AG04450 (cell line): ENCODE data around the gene CYP2S1. TPM values are rescaled to one million over a fixed set of nuclear protein-coding genes. Genes with fewer than 3 reads are reported as not detected.
A peak's percentile ranks its signal among the peaks of the same experiment; 100 is the strongest.

ENCODE experiments used
- CTCF ChIA-PET: fragments of 300-600, 350-600 bp; formaldehyde crosslinking; extraction: SDS; loops from one replicate; lab custom pipeline; 2022; ENCODE audit warnings: antibody characterized with exemption, inconsistent platforms; lab: Charles Lee
- POLR2A ChIA-PET: fragments of 350-600 bp; formaldehyde crosslinking; extraction: SDS; loops from one replicate; lab custom pipeline; 2021; ENCODE audit warnings: antibody characterized with exemption, inconsistent platforms; lab: Yijun Ruan, JAX
- DNase-seq: peaks from one replicate; pipeline ENCODE4 v3.0.0-alpha.2; 2011; ENCODE audit warnings: low read depth, low spot score
- H3K27ac ChIP-seq: one replicate; pipeline ENCODE4 v1.5.1; 2012; ENCODE audit warnings: low read depth, low read length, control low read depth
- H3K27me3 ChIP-seq: one replicate; pipeline ENCODE4 v1.6.0; 2012; ENCODE audit warnings: low read length; ENCODE audit not compliant: control insufficient read depth, insufficient read depth
- H3K4me3 ChIP-seq: 2 replicates; pipeline ENCODE4 v1.5.1; 2011; ENCODE audit warnings: mild to moderate bottlenecking, low read depth, low read length, control low read depth
- H3K9me3 ChIP-seq: 2 replicates; pipeline ENCODE4 v1.5.1; 2012; ENCODE audit warnings: low read length; ENCODE audit not compliant: control insufficient read depth, insufficient read depth
- polyA plus RNA-seq: library from polyadenylated mRNA; depleted of rRNA; stranded (reverse); fragments of >200 nt; gene quantifications from 2 replicates; pipeline ENCODE4 v1.2.3, GENCODE V29; 2011
- TF ChIP-seq, protein P1 (sequence below): IDR thresholded peaks from 2 replicates; pipeline ENCODE4 v1.5.1; 2011; ENCODE audit warnings: low read depth, low read length, control low read depth, inconsistent platforms

The CYP2S1 gene
- polyA plus RNA-seq, 1 experiment, result 0.73 TPM

DNA sequence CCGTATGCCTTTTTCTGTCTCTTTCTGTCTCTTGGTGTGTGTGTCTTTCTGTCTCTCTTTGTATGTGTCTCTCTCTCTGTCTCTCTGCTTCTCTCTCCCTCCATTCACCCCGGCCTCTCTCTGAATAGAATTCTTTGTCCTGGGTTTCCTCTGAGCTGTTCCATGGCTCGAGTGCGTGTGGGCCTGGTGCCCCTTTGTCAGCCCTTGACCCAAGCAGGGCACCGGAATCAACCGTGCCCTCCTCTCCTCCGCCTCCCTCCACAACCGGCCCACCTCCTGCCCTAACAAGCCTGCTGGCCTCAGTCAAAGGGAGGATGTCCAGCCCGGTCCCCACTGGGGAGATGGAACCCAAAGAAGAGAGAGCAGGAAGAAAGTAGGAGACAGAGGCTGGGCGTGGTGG lies 29.2 kb downstream of the CYP2S1 start:
- Histone ChIP-seq H3K9me3 (no peaks in the 10 kb centered on the region; the same call in 1 of the 2 replicates), H3K4me3 (peak overlapping the region; percentile 94), H3K27ac (peak overlapping the region; percentile 83), H3K27me3 (no peaks in the 10 kb centered on the region)
- ChIA-PET CTCF (interaction anchor here (2.1 kb wide), 1 partner anchor 86 kb away, joined by 8 read pairs; no protein-coding TSS in a partner anchor), POLR2A (no interaction called here)
- DNase-seq, result no peak
- TF ChIP-seq, protein P1, sequence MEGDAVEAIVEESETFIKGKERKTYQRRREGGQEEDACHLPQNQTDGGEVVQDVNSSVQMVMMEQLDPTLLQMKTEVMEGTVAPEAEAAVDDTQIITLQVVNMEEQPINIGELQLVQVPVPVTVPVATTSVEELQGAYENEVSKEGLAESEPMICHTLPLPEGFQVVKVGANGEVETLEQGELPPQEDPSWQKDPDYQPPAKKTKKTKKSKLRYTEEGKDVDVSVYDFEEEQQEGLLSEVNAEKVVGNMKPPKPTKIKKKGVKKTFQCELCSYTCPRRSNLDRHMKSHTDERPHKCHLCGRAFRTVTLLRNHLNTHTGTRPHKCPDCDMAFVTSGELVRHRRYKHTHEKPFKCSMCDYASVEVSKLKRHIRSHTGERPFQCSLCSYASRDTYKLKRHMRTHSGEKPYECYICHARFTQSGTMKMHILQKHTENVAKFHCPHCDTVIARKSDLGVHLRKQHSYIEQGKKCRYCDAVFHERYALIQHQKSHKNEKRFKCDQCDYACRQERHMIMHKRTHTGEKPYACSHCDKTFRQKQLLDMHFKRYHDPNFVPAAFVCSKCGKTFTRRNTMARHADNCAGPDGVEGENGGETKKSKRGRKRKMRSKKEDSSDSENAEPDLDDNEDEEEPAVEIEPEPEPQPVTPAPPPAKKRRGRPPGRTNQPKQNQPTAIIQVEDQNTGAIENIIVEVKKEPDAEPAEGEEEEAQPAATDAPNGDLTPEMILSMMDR, result no peak

DNA sequence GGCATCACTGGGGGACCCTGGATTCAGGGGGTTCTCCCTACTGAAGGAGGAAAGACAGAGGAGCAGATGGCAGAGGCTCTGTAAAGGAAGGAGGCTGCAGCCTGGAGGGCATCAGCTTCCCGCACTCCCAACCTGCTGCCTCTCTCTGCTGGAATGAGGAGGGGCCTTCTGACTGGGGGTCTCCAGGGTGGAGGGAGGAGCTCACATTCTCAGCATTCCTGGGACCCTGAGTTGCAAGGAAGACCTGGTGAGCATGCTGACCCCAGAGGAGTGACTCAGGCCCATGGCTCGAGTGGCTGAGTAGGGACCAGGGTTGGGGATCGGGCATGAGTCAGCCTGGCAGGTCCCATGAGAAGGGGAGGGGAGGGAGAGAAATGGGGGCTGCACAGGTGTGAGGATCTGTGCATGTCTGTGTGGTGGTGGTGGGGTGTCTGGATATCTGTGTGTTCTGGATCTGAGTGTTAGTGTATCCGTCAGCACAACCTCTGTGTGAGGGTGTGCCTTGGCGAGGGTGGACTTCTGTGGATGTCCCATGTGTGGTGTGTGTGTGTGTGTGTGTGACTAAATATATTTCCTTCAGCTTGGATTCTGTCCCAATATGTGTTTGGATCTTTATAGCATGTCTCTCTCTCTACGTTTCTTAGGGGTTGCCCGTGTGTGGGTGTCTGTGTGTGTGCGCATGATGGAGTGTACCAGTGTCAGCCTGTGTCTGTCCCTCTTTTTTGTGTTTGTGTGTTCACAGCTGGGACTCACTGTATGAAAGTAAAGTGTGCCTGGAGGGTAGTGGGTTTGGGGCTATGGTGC lies 30.6 kb downstream of the CYP2S1 start:
- Histone ChIP-seq H3K4me3 (peak overlapping the region; percentile 52), H3K27ac (peak overlapping the region; percentile 97), H3K27me3 (no peaks in the 10 kb centered on the region), H3K9me3 (no peaks in the 10 kb centered on the region; the same call in 1 of the 2 replicates)
- ChIA-PET POLR2A (interaction anchor here (0.6 to 2.1 kb wide), 6 partner anchors 18 to 858 kb away, joined by 3 to 10 read pairs (median 6); partner anchors contain the start of gene HNRNPUL1), CTCF (interaction anchor here (1.4 kb wide), 2 partner anchors 39 to 85 kb away, joined by 4 to 5 read pairs; no protein-coding TSS in a partner anchor)
- DNase-seq, result no peak
- TF ChIP-seq, protein P1, result no peak

DNA sequence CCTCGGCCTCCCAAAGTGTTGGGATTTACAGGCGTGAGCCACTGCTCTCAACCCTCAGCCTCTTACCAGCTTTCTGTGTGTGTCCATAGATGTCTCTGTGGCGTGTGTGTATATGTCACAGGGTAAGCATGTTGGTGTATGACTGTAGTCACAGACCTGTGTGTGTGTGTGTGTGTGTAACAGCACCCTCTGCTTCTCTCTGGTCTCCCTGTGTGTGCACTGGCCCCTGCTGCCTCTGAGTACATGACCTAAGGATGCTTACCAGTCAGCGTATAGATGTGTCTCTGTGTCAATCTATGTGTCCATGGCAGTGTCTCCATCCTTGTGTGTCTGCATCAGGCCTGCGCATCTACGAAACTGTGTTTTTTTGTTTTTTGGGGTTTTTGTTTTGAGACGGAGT lies 31.6 kb downstream of the CYP2S1 start:
- CTCF ChIA-PET, result interaction anchor here (1.4 kb wide), 2 partner anchors 38 to 84 kb away, joined by 4 to 5 read pairs; no protein-coding TSS in a partner anchor

DNA sequence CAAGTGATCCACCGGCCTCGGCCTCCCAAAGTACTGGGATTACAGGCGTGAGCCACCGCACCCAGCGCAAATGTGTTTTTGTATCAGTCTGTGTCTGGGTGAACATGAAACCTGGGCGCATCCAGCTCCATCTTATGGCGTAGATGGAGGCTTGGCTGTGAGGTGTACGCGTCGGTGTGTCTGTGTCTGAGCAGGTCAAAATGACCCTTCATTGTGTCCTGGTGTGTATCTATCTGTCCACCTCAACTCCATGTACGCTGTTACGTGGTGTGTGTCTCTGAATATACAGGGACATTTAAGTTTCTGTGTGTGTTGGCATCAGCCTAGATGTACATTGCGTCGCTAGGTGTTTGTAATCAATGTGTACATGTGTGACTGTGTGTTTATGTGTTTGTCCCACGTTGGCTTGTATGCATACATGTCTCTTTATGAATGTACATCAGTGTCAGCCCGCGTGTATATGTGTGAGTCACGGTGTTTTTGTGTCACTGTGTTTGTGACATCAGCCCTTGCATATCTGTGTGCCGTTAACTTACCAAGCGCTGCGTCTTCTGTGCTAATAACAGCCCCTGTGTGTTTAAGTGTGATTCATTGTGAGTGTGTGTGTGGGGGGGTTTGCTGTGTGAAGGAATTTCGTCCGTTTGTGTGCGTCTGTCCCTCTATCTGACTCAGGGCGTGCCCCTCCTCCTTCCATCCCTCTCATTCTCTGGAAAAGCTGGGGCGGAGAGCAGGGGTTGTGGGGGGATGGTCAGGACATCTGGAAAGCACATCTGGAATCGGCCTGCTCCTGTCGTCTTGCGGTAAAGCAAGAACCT lies 32.4 kb downstream of the CYP2S1 start:
- DNase-seq, result peak; percentile 97
- Histone ChIP-seq H3K9me3 (no peaks in the 10 kb centered on the region; the same call in 1 of the 2 replicates), H3K27me3 (no peaks in the 10 kb centered on the region), H3K27ac (peak overlapping the region; percentile 97), H3K4me3 (peak overlapping the region; percentile 52)
- POLR2A ChIA-PET, result interaction anchor here (0.8 to 1.5 kb wide), 5 partner anchors 11 to 38 kb away, joined by 3 to 16 read pairs (median 10); partner anchors contain the start of gene HNRNPUL1
- CTCF ChIA-PET, result no interaction called here
- TF ChIP-seq, protein P1, result no peak

More for the DNA sequence above, 31.6 kb downstream of the CYP2S1 start:
- no peaks in the 10 kb centered on the region for H3K27me3 ChIP-seq
- POLR2A ChIA-PET, result interaction anchor here (1.4 to 2.1 kb wide), 2 partner anchors 20 to 24 kb away, joined by 9 to 10 read pairs; no protein-coding TSS in a partner anchor
- TF ChIP-seq, protein P1, result no peak
- H3K9me3 ChIP-seq, result no peaks in the 10 kb centered on the region; the same call in 1 of the 2 replicates
- DNase-seq, result no peak
- H3K27ac ChIP-seq, result peak overlapping the region; percentile 97
- H3K4me3 ChIP-seq, result peak overlapping the region; percentile 52
